EH (cell line): ENCODE results near the gene TANGO6.
A peak's percentile ranks its signal among the peaks of the same experiment; 100 is the strongest.
"Not testable (repeated sequence)": the region's sequence is repeated elsewhere in the genome, so short reads cannot be mapped to it uniquely, and the experiment has no call there.

Experiments
- DNase-seq: peaks from one replicate; pipeline ENCODE4 v3.0.0-alpha.2; 2015; ENCODE audit warnings: low read depth

The TANGO6 gene

GRCh38 chr16:68843482-68844210 is at the start of gene TANGO6:
TSS of gene TANGO6 (plus strand) at chr16:68843531. CDS start at chr16:68843618, 87 bp downstream.
- DNase-seq, result peak; percentile 81

GRCh38 chr16:68798398-68798797 is 44.9 kb upstream of the TANGO6 start:
- DNase-seq, result no peak

DNA sequence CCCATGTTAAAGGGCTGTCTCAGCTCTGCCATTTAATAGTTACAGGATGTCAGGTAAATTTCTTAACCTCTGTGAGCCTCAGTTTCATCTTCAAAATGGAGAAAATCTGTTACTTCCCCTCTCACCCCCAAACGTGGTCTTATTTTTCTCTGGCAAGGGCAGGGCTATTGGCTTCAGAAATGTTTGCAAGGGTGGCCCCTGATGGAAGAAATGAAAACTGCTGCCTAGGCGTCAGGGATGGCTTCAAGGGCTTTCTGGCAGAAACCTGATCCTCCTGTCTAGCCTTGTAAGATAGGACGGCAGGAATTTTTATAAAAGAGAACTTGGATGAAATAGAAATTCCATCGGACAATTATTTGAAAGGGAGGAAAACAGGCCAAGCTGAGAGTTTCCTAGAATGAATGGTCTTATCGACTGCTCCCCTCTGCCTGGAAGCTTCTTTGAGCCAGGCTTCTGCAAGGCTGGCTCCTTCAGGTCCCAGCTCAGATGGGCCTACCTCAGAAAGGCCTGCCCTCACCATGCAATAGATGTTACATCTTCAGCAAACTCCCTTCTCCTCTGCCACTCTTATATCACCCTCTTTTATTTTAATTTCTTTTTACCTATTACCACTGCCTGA is 43.0 kb upstream of the TANGO6 start:
- peak; percentile 88 for DNase-seq

GRCh38 chr16:68802190-68802589 is 41.1 kb upstream of the TANGO6 start:
- DNase-seq, result peak; percentile 82

GRCh38 chr16:68806422-68806821 is 36.9 kb upstream of the TANGO6 start:
- DNase-seq, result no peak

- DNase-seq, result no peak
Observed at GRCh38 chr16:68806981-68807380, 36.4 kb upstream of the TANGO6 start.

GRCh38 chr16:68814516-68814915 is 28.8 kb upstream of the TANGO6 start:
- DNase-seq, result no peak

- DNase-seq, result peak; percentile 93
Observed at GRCh38 chr16:68823401-68824135, 19.8 kb upstream of the TANGO6 start.

GRCh38 chr16:68825427-68825826 is 17.9 kb upstream of the TANGO6 start:
- DNase-seq, result no peak

DNA sequence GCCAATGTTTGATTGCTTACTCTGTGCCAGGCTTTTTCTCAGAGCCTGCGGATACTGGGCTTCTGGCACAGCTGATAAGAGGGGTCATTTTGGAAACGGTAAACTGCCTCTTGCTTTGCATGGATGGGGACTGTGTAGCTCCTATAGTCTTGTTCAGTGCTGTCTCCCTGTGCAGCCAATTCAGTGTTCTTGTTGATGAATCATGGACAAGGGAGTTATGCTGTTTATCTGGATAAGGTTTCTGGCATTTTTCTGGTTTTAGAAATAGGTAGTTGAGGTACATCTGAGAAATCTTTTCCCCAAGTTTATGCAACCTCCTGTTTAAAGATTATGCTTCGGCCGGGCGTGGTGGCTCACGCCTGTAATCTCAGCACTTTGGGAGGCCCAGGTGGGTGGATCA is 16.7 kb upstream of the TANGO6 start:
- DNase-seq, result no peak

GRCh38 chr16:68833251-68833650 is 10.1 kb upstream of the TANGO6 start:
- DNase-seq, result no peak

- DNase-seq, result no peak
Observed at GRCh38 chr16:68834550-68834949, 8.8 kb upstream of the TANGO6 start.

- no peak for DNase-seq
Observed at GRCh38 chr16:68835970-68836369, 7.4 kb upstream of the TANGO6 start.

GRCh38 chr16:68839831-68840230 is 3.5 kb upstream of the TANGO6 start:
- peak; percentile 18 for DNase-seq

- not testable (repeated sequence) for DNase-seq
Observed at GRCh38 chr16:68842964-68843481, 308 bp upstream of the TANGO6 start.

- DNase-seq, result no peak
Observed at GRCh38 chr16:68844211-68844564, 857 bp downstream of the TANGO6 start.

DNA sequence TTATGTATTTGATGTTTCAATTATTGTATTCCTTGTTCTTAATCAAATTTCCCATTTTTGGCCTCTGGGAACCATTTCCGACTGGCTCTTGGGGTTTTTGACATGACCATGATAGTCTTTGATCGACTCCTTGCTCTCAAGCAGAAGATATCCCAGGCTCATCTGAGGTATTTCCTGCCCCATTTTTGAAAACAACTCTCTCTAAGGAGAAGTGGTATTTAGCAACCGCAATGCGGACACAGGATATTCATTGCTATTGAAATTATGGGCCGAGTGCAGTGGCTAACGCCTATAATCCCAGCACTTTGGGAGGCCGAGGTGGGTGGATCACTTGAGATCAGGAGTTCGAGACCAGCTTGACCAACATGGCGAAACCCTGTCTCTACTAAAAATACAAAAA is 5.5 kb downstream of the TANGO6 start:
- DNase-seq, result no peak

- no peak for DNase-seq
Observed at GRCh38 chr16:68850481-68850880, 7.2 kb downstream of the TANGO6 start.

- DNase-seq, result no peak
Observed at GRCh38 chr16:68851601-68852000, 8.3 kb downstream of the TANGO6 start.

GRCh38 chr16:68857479-68857878 is 14.1 kb downstream of the TANGO6 start:
- DNase-seq, result no peak

DNA sequence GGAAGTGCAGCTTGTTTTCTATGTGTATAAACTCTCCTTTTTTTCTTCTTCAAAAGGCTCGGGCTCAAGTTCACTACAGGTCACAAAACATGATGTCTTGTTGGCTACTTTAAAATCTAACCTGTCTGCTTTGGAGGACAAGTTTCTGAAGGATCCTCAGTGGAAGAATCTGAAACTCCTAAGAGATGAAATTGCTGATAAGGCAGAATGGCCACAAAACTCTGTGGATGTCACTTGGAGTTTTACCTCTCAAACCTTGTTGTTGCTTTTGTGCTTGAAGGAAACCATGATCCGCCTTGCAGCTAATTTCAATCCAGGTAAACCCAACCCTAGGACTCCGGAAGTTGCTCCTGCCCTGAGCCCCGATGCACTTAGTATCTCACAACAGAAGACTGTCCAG is 16.5 kb downstream of the TANGO6 start:
- no peak for DNase-seq

DNA sequence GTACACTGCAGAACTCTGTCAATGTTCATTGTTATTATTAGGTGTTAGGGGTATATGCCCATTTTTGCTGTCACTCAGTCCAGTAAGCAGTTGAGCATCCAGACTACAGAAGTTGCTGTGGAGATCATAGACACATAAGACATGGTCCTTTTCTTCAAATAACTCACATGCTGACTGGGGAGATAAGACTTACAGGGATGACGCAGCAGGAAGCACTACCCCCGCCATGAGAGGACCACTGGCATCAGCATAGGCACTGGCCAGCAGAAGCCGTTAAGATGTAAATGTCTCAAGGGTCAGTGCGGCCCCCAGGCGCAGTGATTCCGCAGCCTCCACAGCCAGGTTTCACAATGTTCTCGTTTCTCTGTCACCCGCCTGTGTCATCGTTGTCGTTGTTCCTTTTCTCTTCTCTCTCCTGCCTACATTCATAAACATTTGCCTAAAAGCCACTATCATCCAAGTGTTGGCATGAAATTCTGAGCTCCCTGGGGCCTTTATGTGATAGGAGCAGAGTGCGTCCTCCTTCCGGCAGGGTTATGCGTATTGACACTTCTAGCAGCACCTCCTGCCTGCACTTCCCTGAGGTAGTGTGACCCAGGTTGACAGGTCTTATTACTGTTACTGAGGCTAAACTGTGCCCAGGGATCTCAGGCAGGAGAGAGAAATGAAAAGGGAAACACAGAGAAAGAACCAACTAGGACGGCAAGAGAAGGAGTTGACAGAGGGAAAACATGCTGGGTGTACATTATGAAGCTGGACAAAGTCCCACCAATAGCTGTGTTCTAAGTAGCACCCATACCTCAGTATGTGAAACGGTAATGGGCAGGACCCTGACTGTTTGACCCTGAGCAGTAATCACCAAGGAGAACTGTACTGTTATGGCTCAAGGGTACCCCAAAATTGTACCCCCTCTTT is 17.9 kb downstream of the TANGO6 start:
- no peak for DNase-seq
